ENCODE data around the gene FAM53A.
"Not testable (repeated sequence)": the region's sequence is repeated elsewhere in the genome, so short reads cannot be mapped to it uniquely, and the experiment has no call there.

The FAM53A gene

DNA sequence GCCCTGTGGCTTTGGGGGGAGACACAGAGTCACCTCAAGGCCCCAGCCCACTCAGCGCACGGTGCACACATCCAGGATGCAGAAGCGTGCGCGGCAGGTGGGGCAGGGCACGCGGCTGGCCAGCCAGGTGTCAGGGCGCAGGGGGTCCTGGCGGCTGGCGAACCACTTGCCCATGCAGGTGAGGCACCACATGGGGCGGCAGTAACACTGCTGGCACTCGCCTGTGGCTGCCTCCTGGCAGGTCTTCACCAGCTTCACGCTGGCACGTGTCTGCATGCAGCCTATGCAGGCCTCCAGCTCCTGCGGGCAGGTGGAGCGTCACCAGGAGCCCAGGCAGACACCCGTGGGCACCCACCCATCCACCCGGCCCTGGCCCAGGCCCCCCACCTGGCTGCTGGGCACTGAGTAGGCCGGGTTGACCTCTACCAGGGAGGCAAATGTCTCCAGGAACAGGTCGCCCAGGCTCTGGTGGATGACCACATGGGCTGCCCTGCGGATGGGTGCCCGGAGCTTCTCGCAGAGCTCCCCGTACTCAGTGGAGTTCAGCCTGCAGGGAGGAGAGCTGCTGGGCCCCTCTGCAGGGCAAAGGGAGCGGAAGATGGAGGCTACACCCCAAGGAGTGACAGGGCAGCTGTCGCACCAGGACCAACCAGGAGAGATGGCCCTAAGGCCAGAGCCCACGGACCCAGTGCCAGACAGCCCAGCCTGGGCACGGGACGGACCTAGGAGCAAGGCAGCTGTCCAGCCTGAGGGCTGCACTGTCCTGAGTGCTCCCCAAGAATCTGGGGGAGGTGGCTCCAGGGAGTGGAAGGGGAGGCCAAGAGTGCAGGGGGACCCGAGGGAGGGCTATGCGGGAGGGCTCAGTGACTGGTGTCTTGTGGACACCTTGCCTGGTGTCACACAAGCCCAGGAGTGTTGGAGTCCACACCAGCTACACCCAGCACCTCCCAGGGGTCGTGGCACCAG is 33.3 kb upstream of the FAM53A start:
- FAIRE-seq, result no peak

DNA sequence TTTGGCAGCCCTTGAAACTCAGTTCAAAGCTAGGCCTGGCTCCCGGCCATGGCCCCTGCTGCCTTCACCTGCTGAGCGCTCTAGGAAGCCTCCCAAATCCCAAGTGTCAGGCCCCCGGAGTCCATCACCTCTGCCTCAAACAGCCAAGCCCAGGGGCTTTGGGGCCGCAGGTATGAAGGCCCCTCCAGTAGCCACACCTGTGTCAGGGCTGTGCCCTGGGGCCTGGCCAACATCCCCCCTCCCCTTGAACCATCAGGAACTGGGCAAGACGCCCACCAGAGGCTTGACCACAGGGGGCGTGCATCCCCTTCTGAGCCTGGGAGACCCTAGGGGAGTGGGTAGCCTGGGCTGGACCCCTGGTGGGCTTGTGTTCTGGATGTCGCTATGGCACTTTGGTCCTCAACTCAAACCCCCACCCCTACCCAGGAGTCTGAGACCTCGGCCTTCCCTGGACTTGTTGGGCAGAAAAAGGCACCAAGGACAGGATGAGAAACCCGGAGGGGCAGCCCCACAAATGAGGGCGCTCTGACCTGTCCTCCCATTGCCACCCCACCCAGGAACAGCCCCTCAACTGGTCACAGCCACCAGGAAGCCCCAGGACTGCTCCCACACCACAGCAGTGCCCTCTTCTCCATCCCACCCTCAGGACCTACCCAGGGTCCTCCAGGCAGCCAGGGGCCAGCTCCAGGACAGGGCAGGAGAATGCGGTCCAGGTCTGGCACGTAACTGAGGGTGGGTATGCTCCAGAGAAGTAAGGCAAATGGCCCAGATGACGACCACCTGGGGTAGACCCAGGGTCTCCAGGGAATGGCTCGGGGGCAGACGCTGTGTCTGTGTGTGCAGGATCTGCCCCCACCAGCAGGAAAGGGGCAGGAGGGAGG is 32.2 kb upstream of the FAM53A start:
- DNase-seq (ENCODE audit: insufficient read length, low spot score) (no peak), FAIRE-seq (no peak)

More for the DNA sequence above, 33.3 kb upstream of the FAM53A start:
- no peak for DNase-seq (ENCODE audit: insufficient read length, low spot score)

DNA sequence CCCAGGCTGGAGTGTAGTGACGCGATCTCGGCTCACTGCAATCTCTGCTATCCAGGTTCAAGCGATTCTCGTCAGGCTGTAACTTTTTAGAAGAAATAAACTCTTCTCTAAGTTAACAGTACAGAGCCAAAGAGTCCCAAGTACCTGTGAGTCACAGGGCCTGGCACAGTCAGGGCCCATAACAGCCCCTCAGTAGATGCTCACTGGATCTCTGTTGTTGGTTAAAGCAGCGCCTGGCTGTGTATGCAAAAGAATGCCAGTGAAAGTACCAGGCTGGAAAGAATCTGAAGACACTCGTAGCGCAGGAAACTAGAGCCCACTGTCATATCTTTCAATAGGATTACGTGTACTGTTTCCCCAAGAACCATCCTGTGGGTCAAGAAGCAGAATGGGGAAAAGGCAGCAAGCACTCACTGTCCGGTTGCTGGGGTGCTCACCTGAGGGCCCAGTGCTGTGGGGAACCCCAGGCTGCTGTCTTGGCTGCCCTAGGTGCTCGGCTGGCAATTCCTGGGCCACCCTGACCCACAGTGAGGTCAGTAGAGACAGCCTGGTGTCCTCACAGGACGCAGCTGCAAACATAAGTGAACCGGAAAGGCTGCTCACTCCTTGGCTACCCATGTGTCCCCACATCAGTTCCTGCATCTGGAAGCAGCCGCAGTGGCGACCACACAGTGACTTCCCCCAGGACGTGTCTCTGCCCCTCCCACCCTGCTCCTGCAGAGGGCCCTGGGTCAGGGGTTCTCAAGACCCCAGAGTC is 31.1 kb upstream of the FAM53A start:
- FAIRE-seq (no peak), DNase-seq (ENCODE audit: insufficient read length, low spot score) (no peak)

DNA sequence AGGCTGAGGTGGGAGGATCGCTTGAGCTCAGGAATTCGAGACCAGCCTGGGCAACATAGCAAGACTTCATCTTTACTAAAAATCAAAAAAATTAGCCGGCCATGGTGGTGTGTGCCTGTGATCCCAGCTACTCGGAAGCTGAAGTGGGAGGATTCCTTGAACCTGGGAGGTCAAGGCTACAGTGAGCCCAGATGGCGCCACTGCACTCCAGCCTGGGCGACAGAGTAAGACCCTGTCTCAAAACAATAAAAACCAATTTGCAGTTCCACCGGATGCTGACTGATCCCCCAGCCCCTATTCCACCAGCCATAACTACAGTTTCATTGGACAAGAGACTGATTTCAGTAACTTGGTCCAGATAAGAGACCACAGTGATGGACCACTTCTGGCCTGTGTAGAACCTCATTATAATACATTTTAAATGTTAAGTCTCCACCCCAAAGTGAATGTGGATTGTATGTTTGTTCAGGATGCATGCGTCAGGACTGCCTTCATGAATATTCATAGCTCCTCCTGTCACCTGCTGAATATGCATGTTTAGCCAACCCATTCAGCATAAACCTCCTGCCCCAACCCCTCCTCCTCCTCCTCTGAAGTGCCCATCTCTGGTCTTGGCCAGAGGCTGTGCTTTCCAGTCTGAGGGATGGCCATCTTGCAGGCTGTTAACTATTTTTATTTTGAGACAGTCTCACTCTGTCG is 30.3 kb upstream of the FAM53A start:
- DNase-seq (ENCODE audit: insufficient read length, low spot score), result no peak

DNA sequence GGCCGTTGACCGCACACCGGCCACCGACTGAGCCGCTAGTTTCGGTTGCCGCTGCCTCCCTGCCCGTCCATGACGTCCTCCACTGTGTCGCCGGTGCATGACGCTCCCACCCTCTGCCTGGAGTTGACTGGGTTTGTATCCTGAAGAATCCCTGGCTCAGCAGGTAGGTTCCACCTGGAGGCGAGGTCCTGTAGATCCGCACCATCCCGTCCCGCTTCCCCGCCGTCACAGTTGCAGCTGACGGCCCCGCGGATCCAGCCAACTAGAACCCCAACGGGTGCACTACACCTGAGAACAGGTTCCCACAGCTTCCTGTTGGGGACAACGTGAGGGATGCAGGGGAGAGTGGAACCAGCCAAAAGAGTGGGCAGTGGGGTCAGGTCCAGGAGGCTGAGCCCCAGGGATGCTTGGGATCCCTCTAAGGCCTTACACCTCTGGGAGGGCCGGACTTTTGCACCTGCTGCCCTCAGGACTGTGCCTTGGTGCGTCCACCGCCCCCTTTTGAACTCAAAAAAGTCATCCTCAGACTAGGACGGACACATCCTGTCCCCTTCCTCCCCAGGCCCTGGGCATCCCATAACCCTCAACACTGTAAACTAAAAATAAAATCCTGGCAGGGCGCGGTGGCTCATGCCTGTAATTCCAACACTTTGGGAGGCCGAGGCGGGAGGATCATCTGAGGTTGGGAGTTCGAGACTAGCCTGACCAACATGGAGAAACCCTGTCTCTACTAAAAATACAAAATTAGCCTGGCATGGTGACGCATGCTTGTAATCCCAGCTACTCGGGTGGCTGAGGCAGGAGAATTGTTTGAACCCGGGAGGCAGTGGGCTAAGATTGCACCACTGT is 29.1 kb upstream of the FAM53A start:
- DNase-seq (ENCODE audit: insufficient read length, low spot score) (no peak), FAIRE-seq (peak; percentile 63)

More for the DNA sequence above, 30.3 kb upstream of the FAM53A start:
- no peak for FAIRE-seq

DNA sequence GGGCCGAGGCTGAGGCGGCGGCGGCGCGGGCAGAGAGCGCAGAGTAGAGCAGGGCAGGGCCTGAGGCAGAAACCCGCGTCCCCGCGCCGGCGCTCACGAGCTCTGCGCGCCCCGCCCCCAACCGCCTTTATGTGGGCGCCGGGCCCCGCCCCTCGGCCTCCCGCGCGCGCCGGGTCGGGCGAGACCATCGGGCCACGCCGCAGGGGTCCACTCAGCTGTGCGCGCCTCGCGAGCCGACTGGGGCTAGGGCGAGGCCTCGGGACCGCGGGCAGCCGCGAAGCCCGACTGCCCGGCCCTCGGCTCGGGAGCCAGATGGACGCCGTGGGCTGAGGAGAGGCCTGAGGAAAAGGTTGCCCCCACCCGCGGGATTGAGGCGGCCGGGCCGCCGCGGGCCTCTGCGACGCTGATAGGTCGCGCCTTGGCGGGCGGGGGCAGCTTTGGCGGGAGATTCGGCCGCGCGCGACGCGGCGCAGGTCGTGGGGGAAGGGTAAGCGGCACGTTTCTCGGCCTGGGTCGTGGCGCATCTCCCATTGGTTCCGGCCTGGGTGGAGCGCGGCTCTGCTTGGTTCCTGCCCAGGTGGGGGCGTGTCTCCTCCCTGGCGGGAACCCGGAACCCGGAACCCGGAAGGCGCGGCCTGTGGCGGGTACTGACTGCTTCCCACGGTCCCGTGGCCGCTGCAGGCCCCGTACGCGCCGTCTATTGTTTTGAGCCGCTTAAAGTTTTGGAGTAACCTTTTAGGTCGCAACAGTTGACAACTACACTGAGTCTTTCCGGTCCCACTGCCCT is 28.3 kb upstream of the FAM53A start, which contains the start of gene SLBP:
TSS of gene SLBP (minus strand) at position 104 of the 787 bp plus-strand sequence. CDS start 131 bp downstream, outside the sequence.
- peak; percentile 96 for DNase-seq (ENCODE audit: insufficient read length, low spot score)
- peak; percentile 80 for FAIRE-seq

DNA sequence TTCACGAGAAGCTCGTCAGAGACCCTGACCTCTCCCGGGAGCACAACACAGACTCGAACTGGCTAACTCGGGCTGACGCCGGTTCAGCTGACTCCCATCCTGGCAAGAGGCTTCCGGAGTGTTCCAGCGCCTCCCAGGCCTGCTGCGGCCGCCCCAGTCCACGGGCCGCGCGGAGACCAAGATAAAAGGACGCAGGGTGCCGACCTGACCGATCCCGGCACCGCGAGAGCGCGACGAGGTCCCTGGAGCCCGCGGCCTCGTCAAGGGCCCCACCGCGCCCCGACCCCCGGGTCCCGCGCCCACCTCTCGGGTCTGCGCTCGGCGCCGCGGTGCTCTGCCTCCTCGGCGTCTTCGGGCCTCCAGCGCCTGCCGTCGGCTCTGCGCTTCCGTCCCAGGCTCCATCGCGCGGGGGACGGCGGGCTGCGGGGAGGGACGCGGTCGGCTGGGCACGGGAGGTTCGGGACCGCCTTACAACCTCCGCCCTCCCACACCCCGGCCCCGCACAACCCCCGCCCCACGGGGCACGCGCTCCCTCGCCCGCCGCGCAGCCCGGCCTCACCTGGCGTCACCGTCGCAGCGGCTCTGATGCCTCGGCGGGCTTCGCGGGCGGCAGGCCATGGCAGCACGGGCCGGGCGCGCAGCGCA is 27.6 kb upstream of the FAM53A start:
- no peak for FAIRE-seq
- DNase-seq (ENCODE audit: insufficient read length, low spot score), result no peak

DNA sequence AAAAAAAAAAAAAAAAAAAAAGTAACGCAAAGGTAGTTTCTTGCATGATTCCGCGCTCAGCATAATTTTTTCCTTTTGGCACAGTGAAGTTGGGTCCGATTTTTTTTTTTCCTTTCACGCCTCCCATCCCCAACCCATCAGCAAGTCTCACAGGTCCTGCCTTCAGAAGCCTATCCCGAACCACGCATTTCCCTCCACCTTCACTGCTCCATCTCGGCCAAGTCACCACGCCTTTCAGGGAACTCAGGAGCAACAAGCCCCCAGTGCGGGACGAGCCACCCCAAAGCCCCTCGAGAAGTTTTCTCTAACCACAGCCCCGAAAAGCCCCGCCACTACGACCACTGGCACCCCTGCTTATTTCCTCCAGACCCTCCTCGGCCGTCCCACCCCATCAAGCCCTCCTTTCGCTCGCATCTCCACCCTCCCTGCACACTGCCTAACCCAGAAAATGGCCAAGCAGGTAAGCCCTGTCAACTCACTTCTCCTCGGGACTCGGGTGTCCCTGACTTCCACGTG is 27.0 kb upstream of the FAM53A start:
- DNase-seq (ENCODE audit: insufficient read length, low spot score) (no peak), FAIRE-seq (no peak)

DNA sequence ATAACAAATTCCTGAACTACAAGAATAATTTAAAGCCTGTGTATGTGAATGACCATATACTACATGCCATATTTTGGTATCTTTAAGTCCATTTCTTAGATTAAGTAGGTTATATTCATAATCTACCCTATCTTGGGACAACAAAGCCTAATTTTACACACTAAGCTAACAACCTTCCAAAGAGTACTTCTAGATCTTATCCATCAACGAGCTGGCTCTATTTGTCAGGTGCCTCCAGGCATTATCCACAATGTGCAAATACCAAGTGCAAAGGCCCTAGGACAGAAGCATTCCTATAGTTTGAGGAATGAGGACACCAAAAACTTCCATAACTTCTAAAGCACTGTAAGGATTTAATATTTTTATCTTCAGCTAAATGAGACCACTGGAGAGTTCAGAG is 24.5 kb upstream of the FAM53A start:
- DNase-seq (ENCODE audit: insufficient read length, low spot score) (no peak), FAIRE-seq (no peak)

DNA sequence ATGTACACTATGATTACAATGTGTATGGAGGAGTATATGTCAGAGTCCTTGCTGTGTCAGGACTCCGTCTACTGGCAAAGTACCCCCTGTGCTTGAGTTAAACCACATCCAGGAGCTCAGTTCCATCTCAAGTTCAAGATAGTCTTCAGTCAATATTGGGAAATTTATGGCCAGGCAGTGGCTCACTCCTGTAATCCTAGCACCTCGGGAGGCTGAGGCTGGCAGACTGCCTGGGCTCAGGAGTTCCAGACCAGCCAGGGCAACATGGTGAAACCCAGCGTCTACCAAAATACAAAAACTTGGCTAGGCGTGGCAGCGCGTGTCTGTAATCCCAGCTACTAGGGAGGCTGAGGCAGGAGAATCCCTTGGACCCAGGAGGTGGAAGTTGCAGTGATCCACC is 22.2 kb upstream of the FAM53A start:
- FAIRE-seq (no peak), DNase-seq (ENCODE audit: insufficient read length, low spot score) (no peak)

DNA sequence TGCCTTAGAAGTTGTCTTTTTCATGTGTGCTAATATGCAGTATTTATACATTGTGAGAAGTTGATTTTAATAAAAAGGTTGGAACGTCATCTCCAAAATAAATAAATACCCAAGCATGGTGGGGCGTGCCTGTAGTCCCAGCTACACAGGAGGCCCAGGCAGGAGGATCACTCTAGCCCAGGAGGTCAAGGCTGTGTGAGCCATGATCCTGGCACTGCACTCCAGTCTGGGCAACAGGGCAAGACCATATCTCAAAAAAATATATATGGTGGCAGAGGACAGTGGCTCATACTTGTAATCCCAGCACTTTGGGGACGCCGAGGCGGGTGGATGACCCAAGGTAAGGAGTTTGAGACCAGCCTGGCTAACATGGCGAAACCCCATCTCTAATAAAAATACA is 21.6 kb upstream of the FAM53A start:
- no peak for FAIRE-seq

DNA sequence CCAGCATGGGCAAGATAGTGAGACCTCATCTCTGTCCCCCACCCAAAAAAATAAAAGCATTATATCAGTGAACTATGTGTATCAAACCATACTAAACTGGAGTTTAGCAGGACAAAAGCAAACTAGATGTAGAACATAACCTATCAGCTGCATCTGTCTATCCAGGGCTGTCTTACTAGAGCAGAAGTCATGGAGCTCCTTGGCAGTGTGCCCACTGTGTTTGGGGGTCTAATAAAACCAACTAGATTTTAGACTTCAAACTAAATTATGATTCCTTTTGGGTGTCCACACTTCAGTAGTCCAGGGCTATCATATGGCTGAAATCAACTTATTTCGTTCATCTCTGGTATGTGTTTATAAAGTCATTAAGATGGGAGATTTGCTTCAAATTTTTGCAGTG is 19.8 kb upstream of the FAM53A start:
- no peak for FAIRE-seq
- DNase-seq (ENCODE audit: insufficient read length, low spot score), result no peak

More for the DNA sequence above, 21.6 kb upstream of the FAM53A start:
- DNase-seq (ENCODE audit: insufficient read length, low spot score), result no peak

DNA sequence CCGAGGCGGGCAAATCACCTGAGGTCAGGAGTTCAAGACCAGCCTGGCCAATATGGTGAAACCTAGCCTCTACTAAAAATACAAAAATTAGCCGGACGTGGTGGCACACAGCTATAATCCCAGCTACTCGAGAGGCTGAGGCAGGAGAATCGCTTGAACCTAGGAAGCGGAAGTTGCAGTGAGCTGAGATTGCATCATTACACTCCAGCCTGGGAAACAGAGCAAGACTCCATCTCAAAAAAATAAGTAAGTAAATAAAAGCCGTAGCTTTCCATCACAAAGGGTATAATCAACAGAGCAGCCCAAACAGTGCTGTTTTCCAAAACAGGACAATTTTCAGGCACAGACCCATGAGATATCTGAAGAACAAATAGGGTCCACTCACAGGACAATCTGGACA is 17.6 kb upstream of the FAM53A start:
- not testable (repeated sequence) for DNase-seq (ENCODE audit: insufficient read length, low spot score); FAIRE-seq

DNA sequence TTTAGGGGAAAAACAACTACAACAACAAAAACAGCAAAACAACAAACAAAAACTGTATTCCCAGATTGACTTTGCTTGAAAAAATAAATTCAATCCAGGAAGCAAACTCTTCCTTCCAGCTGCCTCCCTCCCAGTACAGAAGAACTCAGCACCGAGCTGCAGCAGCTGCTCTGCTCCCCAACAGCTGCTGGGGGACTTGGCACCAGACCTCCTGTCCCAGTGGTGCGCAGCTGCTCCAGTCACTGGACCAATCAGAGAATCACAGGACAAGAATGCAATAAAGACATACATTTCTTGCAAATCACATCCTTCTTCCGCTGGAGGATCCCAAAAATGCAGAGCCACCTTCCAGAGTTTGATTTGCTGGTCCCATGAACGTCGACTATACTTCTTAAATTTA is 11.8 kb upstream of the FAM53A start:
- no peak for FAIRE-seq

DNA sequence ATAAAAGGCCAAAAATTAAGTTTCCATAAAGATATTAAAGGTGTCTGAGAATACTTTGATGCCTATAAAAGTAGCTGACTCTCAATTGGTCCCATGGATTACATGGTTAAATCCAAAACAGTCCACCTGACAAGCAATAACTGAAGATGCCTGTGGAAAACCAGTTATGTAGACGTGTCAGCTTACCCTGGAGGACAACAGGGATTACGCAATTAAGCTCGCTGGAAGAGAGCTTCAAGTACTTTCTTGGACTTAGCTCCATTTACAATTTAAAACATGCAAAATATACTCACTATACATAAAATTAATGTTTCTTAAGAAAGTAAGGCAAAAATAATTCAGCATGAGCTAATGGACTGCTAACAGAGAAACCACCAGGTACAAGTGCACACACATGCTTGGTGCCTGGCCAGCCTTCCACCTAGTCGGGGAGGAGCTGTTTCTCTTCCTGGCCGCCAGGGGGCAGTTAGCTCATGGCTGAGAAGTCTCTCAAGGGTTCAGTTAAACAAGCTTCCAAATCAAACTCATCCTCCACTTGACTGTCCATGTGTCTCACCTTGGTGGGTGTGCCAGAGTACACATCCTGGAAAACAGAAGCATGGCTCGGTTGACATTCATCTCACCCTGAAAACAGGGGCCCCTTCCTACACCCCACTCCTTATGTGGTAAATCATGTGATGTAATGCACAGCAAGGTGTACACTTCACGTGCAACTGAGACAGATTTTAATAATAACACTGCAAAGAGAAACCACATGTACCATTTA is 9.2 kb upstream of the FAM53A start:
- DNase-seq (ENCODE audit: insufficient read length, low spot score) (peak; percentile 74), FAIRE-seq (peak; percentile 42)

More for the DNA sequence above, 11.8 kb upstream of the FAM53A start:
- DNase-seq (ENCODE audit: insufficient read length, low spot score), result no peak

DNA sequence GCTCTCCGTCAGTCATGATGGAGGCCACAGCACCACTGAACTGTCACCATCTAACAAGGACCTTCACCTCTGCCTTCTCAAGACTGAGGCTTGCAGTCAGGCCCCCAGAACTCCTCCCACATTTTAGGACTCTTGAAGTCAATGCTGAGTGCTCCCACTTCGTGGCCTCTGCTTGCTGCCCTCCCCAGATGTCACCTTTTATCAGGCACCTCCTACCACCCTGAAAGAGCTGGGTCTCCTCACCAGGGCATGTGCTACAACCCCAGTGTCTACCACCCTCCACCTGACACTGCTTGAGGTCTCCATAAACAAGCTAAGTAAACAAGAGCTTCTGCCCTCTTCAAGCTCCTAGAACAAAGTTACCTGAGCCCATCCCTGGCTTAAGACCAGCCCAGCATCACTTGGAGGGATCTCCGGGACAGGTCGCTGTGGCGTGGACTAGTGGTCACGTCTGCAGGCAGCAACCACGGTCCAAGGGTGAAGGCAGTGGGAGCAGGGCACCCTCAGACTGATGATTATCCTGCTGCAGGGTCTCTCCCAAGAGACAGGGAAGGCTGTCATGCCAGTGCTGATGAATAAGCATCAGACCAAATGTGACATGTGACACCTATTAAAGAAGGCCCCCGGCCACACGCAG is 7.7 kb upstream of the FAM53A start:
- DNase-seq (ENCODE audit: insufficient read length, low spot score), result no peak
- FAIRE-seq, result no peak
